ENCODE results near the gene SPN.

GRCh38 chr16:29698484-29699323 lies 35.7 kb downstream of the SPN start:
- TF ChIP-seq, protein P1, sequence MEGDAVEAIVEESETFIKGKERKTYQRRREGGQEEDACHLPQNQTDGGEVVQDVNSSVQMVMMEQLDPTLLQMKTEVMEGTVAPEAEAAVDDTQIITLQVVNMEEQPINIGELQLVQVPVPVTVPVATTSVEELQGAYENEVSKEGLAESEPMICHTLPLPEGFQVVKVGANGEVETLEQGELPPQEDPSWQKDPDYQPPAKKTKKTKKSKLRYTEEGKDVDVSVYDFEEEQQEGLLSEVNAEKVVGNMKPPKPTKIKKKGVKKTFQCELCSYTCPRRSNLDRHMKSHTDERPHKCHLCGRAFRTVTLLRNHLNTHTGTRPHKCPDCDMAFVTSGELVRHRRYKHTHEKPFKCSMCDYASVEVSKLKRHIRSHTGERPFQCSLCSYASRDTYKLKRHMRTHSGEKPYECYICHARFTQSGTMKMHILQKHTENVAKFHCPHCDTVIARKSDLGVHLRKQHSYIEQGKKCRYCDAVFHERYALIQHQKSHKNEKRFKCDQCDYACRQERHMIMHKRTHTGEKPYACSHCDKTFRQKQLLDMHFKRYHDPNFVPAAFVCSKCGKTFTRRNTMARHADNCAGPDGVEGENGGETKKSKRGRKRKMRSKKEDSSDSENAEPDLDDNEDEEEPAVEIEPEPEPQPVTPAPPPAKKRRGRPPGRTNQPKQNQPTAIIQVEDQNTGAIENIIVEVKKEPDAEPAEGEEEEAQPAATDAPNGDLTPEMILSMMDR (IDR thresholded peaks at IDR 0.05; ENCODE audit: low read depth, low read length), result no peak
- TF ChIP-seq EZH2phosphoT487 (IDR thresholded peaks at IDR 0.05; ENCODE audit: low read depth), result no peak

Measured in OCI-LY3 (cell line).